H1 (cell line): ENCODE measurements around the gene MEF2B.

Experiments used
- JUN ChIP-seq: IDR thresholded peaks from 2 replicates; pipeline ENCODE4 v1.6.1; 2011; ENCODE audit warnings: low read depth, mild to moderate bottlenecking, improper control_type of control experiment, low read length
- MAFK ChIP-seq: IDR thresholded peaks from 2 replicates; pipeline ENCODE4 v1.6.1; 2012; ENCODE audit warnings: low read depth, mild to moderate bottlenecking, improper control_type of control experiment, low read length
- MAX ChIP-seq: IDR thresholded peaks from 2 replicates; pipeline ENCODE4 v1.6.1; 2012; ENCODE audit warnings: inconsistent platforms
- POLR2A ChIP-seq, 2 experiments: IDR thresholded peaks; 1 replicate in 1 of 2; 2 replicates in 1 of 2; pipeline ENCODE4 v1.6.1; 2011; ENCODE audit warnings: low read depth in 2 of 2, low read length in 2 of 2, mild to moderate bottlenecking in 2 of 2; ENCODE audit errors: control extremely low read depth in 1 of 2
- POLR2AphosphoS5 ChIP-seq: IDR thresholded peaks from 2 replicates; pipeline ENCODE4 v1.6.1; 2011; ENCODE audit warnings: low read depth, low read length
- USF2 ChIP-seq: IDR thresholded peaks from 2 replicates; pipeline ENCODE4 v1.6.1; 2011; ENCODE audit warnings: low read length, improper control_type of control experiment

- TF ChIP-seq POLR2A (IDR thresholded peaks at IDR 0.05; ENCODE audit: control extremely low read depth in 1 of 2, low read depth in 2 of 2, low read length in 2 of 2) (no peak), MAX (no peak), USF2 (no peak), POLR2AphosphoS5 (no peak), JUN (no peak), MAFK (no peak)
These were observed 54.1 kb downstream of the MEF2B start for GRCh38 chr19:19115954-19116353.
